Activated CD4-positive, alpha-beta memory T cell treated with anti-CD3 and anti-CD28 coated beads for 36 hours (primary cell): Measurements from ENCODE around the gene AKAP1. TPM values are rescaled to one million over a fixed set of nuclear protein-coding genes. Genes with fewer than 3 reads are reported as not detected.
A peak's percentile ranks its signal among the peaks of the same experiment; 100 is the strongest.

Source experiments
- CTCF ChIA-PET: fragments of 350-600 bp; sonication (Branson Sonifier 250); formaldehyde crosslinking; loops from one replicate; lab custom pipeline; 2021; ENCODE audit warnings: antibody characterized with exemption, inconsistent platforms; lab: Charles Lee
- POLR2A ChIA-PET: fragments of 350-600 bp; sonication (Branson Sonifier 250); formaldehyde crosslinking; loops from one replicate; lab custom pipeline; 2021; ENCODE audit warnings: antibody characterized with exemption; lab: Charles Lee
- DNase-seq: peaks from one replicate; pipeline ENCODE4 v3.0.0-alpha.2; 2020
- H3K27ac Mint-ChIP-seq: one replicate; pipeline ENCODE4 v1.8.0; 2021; ENCODE audit warnings: mixed read lengths
- H3K27me3 Mint-ChIP-seq: one replicate; pipeline ENCODE4 v1.8.0; 2021; ENCODE audit warnings: mixed read lengths
- H3K36me3 Mint-ChIP-seq: one replicate; pipeline ENCODE4 v1.8.0; 2021; ENCODE audit warnings: mixed read lengths
- H3K4me1 Mint-ChIP-seq: one replicate; pipeline ENCODE4 v1.8.0; 2021; ENCODE audit warnings: low read depth, mixed read lengths
- H3K4me3 Mint-ChIP-seq: one replicate; pipeline ENCODE4 v1.8.0; 2021; ENCODE audit warnings: mild to moderate bottlenecking, mixed read lengths
- H3K9me3 Mint-ChIP-seq: one replicate; pipeline ENCODE4 v1.8.0; 2021; ENCODE audit warnings: mixed read lengths
- intact Hi-C: fragments of 100-400 bp; cut with micrococcal nuclease; formaldehyde crosslinking; loops from one replicate; pipeline ENCODE4 v1.15.1; 2023
- total RNA-seq, 2 experiments: library from RNA; stranded (reverse); gene quantifications; one replicate each; pipeline ENCODE4 v1.2.3, GENCODE V29; 2021

AKAP1 gene
- total RNA-seq, 2 experiments from 2014 or later, result 24.5 to 30.8 TPM

DNA sequence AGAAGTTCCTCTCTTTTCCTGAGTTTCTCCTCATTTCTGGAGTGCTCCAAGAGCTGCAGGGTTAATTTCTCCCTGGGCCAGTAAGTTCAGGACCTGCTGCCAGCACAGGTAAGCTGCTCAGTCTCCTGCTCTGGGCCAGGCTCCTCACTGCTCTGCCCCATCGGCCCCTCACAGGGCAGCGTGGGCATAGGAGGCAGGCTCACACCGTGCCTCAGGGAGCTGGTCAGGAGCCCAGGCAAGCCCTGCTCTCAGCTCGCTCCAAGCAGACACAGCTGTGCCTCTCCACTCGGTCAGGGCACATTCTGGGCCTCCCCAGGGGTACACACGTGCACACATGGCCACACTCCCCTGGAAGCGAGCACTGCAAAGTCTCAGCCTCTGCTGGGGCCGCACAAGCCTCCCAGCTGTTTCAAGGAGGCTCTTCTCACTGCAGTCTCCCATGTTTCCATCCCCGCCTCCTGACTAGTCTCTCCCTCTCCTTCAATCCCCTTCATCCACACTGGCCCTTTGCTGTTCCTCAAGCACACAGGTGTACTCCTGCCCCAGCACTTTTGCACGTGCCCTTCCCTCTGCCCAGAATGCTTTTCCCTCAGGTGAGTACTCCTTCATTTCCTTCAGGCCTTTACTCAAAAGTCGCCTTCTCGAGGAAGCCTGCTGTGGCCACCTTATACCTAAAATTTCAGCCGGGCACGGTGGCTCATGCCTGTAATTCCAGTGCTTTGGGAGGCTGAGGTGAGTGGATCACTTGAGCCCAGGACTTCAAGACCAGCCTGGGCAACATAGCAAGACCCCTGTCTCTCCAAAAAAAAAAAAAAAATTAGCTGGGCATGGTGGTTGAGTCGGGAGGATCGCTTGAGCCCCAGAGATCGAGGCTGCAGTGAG lies 53.2 kb downstream of the AKAP1 start:
- no peak for DNase-seq
- ChIA-PET POLR2A (no interaction called here), CTCF (no interaction called here)
- peaks cover 10% of the 10 kb centered on the region for H3K4me1 Mint-ChIP-seq
- H3K36me3 Mint-ChIP-seq, result peaks cover 2% of the 10 kb centered on the region
- intact Hi-C loops, result loop anchor here (10.0 kb wide), 1 partner anchor 697 kb away; no protein-coding TSS in a partner anchor
- H3K27ac Mint-ChIP-seq, result no peak overlapping the region
- no peak overlapping the region for H3K4me3 Mint-ChIP-seq
- H3K9me3 Mint-ChIP-seq, result peaks cover 2% of the 10 kb centered on the region
- peaks cover 6% of the 10 kb centered on the region for H3K27me3 Mint-ChIP-seq

GRCh38 chr17:57138956-57139576 lies 54.0 kb downstream of the AKAP1 start:
- DNase-seq, result peak; percentile 31
- intact Hi-C loops, result loop anchor here (10.0 kb wide), 1 partner anchor 696 kb away; no protein-coding TSS in a partner anchor
- H3K36me3 Mint-ChIP-seq, result peaks cover 2% of the 10 kb centered on the region
- POLR2A ChIA-PET, result no interaction called here
- peaks cover 2% of the 10 kb centered on the region for H3K9me3 Mint-ChIP-seq
- H3K4me1 Mint-ChIP-seq, result peaks cover 10% of the 10 kb centered on the region
- CTCF ChIA-PET, result no interaction called here
- peaks cover 6% of the 10 kb centered on the region for H3K27me3 Mint-ChIP-seq
- no peak overlapping the region for H3K4me3 Mint-ChIP-seq
- H3K27ac Mint-ChIP-seq, result no peak overlapping the region

DNA sequence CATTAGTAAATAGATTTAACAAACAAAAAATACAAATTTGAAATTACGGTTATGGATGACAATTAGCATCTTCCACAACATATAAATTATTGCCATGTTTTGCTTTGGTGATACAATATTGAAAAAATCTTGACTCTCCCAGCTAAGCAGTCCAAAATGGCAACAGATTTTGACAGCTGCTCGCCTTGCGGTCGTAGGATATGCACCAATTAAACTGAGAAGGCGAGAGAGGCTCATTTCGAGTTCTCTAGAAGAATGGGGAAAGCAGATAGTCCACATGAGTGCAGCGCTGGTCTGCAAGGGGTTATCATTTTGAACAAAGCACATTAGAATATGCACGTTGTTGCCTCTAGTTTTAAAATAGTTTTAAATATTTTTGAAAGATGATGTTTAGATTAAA lies 55.3 kb downstream of the AKAP1 start:
- no peak for DNase-seq
- peaks cover 6% of the 10 kb centered on the region for H3K27me3 Mint-ChIP-seq
- H3K4me3 Mint-ChIP-seq, result no peak overlapping the region
- no peak overlapping the region for H3K27ac Mint-ChIP-seq
- peaks cover 2% of the 10 kb centered on the region for H3K36me3 Mint-ChIP-seq
- POLR2A ChIA-PET, result no interaction called here
- intact Hi-C loops, result no loop called here
- CTCF ChIA-PET, result no interaction called here
- H3K9me3 Mint-ChIP-seq, result peaks cover 2% of the 10 kb centered on the region
- peaks cover 10% of the 10 kb centered on the region for H3K4me1 Mint-ChIP-seq

GRCh38 chr17:57142925-57143324 lies 57.9 kb downstream of the AKAP1 start:
- H3K27ac Mint-ChIP-seq, result no peak overlapping the region
- peaks cover 2% of the 10 kb centered on the region for H3K36me3 Mint-ChIP-seq
- H3K4me3 Mint-ChIP-seq, result no peak overlapping the region
- POLR2A ChIA-PET, result interaction anchor here (0.7 kb wide), 1 partner anchor 199 kb away, joined by 3 read pairs; no protein-coding TSS in a partner anchor
- H3K9me3 Mint-ChIP-seq, result peaks cover 2% of the 10 kb centered on the region
- CTCF ChIA-PET, result no interaction called here
- intact Hi-C loops, result no loop called here
- H3K4me1 Mint-ChIP-seq, result no peaks in the 10 kb centered on the region
- DNase-seq, result no peak
- peaks cover 6% of the 10 kb centered on the region for H3K27me3 Mint-ChIP-seq

- DNase-seq, result no peak
- ChIA-PET CTCF (interaction anchor here (1.2 kb wide), 1 partner anchor 100 kb away, joined by 4 read pairs; no protein-coding TSS in a partner anchor), POLR2A (interaction anchor here (0.7 kb wide), 1 partner anchor 198 kb away, joined by 3 read pairs; no protein-coding TSS in a partner anchor)
- intact Hi-C loops, result no loop called here
- no peaks in the 10 kb centered on the region for H3K4me1 Mint-ChIP-seq
- peaks cover 2% of the 10 kb centered on the region for H3K36me3 Mint-ChIP-seq
- H3K9me3 Mint-ChIP-seq, result peaks cover 2% of the 10 kb centered on the region
- H3K27ac Mint-ChIP-seq, result no peak overlapping the region
- peaks cover 4% of the 10 kb centered on the region for H3K27me3 Mint-ChIP-seq
- no peak overlapping the region for H3K4me3 Mint-ChIP-seq
These were observed 58.3 kb downstream of the AKAP1 start for GRCh38 chr17:57143361-57143760.

DNA sequence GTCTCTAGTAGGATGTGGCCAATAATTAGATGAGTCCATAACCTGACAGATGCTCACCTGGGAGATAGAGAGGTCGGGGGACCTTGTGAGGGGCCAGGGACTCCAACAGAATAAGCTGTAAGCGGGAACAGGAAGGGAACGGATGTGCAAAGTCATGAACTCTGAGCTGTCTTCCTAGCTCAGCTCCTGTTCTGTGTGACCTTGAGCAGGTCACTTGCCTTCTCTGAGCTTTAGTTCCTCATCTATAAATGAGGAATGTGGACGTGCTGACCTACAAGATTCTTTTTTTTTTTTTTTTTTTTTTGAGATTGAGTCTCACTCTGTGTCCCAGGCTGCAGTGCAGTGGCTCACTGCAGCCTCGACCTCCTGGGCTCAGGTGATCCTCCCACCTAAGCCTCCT lies 58.9 kb downstream of the AKAP1 start:
- peaks cover 2% of the 10 kb centered on the region for H3K36me3 Mint-ChIP-seq
- H3K4me3 Mint-ChIP-seq, result no peak overlapping the region
- H3K4me1 Mint-ChIP-seq, result no peaks in the 10 kb centered on the region
- H3K9me3 Mint-ChIP-seq, result peaks cover 2% of the 10 kb centered on the region
- POLR2A ChIA-PET, result no interaction called here
- H3K27ac Mint-ChIP-seq, result no peak overlapping the region
- intact Hi-C loops, result no loop called here
- no peak for DNase-seq
- CTCF ChIA-PET, result interaction anchor here (1.2 kb wide), 1 partner anchor 99 kb away, joined by 4 read pairs; no protein-coding TSS in a partner anchor
- H3K27me3 Mint-ChIP-seq, result peaks cover 3% of the 10 kb centered on the region

DNA sequence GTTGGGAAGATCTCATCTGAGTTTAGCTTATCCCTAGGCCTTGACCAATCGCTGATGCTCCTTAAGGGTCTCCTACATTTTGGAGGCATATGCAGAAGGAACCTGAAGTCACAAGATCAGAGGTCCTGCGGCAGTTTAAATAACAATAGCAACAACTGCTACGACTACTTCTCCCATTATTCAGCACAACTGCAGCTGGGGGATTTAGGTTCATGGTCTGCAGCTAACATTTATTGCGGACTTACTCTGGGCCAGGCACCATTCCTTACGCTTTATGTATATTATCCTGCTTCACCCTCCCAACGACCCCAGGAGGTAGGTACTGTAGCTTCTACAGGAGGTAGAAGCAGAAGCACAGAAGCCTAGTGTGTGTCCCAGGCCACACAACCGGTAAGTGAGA lies 59.5 kb downstream of the AKAP1 start:
- DNase-seq, result no peak
- Mint-ChIP-seq H3K9me3 (no peaks in the 10 kb centered on the region), H3K4me1 (no peaks in the 10 kb centered on the region), H3K27ac (no peak overlapping the region), H3K4me3 (no peak overlapping the region), H3K27me3 (peaks cover 3% of the 10 kb centered on the region), H3K36me3 (no peaks in the 10 kb centered on the region)
- intact Hi-C loops, result no loop called here
- ChIA-PET POLR2A (no interaction called here), CTCF (interaction anchor here (1.2 kb wide), 1 partner anchor 99 kb away, joined by 4 read pairs; no protein-coding TSS in a partner anchor)

DNA sequence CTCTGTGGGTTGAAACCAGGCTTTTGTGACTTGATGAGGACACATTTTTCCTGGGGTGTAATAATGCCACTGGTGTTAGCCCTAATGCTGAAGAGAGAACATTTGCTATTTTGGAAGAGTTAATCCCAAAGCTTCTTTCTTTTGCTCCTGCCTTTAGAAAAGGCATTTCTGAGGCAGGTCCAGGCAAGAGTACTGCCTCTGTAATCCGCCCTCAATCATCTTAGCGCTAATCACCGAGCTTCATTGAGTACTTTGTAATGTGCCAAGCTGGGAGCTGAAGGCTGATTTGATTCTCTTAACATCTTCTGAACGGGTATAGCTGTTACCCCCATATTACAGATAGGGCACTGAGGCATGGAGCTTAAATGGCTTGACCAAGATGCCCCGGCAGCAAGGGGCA lies 60.3 kb downstream of the AKAP1 start:
- intact Hi-C loops, result no loop called here
- H3K36me3 Mint-ChIP-seq, result no peaks in the 10 kb centered on the region
- no peaks in the 10 kb centered on the region for H3K9me3 Mint-ChIP-seq
- ChIA-PET POLR2A (no interaction called here), CTCF (interaction anchor here (0.9 to 1.1 kb wide), 3 partner anchors 14 to 638 kb away, joined by 3 to 4 read pairs (median 3); no protein-coding TSS in a partner anchor)
- H3K27ac Mint-ChIP-seq, result no peak overlapping the region
- H3K4me3 Mint-ChIP-seq, result no peak overlapping the region
- no peaks in the 10 kb centered on the region for H3K4me1 Mint-ChIP-seq
- DNase-seq, result no peak
- peaks cover 5% of the 10 kb centered on the region for H3K27me3 Mint-ChIP-seq

DNA sequence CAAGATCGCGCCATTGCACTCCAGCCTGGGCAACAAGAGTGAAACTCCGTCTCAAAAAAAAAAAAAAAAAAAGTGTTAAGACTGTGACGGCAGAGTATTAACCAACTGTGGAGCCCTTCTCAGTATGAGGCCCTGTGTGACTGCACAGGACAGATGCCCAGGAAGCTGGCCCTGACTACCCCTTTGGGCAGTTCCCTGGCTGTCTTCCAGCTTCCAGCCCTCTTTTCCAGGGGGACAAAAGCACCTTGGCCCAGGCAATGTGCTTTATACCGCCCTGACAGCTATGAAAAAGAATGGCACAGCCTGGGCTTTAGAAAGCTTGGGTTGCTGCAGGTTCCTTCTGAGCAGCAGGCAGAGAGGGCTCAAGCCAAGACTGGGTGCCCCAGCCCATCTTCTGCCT lies 61.2 kb downstream of the AKAP1 start:
- ChIA-PET CTCF (interaction anchor here (1.1 kb wide), 1 partner anchor 15 kb away, joined by 4 read pairs; no protein-coding TSS in a partner anchor), POLR2A (no interaction called here)
- no peak for DNase-seq
- Mint-ChIP-seq H3K4me1 (no peaks in the 10 kb centered on the region), H3K36me3 (no peaks in the 10 kb centered on the region), H3K9me3 (no peaks in the 10 kb centered on the region), H3K27me3 (peaks cover 9% of the 10 kb centered on the region), H3K4me3 (no peak overlapping the region), H3K27ac (no peak overlapping the region)
- intact Hi-C loops, result no loop called here

- no peak overlapping the region for H3K27ac Mint-ChIP-seq
- H3K4me1 Mint-ChIP-seq, result no peaks in the 10 kb centered on the region
These were observed 66.8 kb downstream of the AKAP1 start for GRCh38 chr17:57151798-57152197.

DNA sequence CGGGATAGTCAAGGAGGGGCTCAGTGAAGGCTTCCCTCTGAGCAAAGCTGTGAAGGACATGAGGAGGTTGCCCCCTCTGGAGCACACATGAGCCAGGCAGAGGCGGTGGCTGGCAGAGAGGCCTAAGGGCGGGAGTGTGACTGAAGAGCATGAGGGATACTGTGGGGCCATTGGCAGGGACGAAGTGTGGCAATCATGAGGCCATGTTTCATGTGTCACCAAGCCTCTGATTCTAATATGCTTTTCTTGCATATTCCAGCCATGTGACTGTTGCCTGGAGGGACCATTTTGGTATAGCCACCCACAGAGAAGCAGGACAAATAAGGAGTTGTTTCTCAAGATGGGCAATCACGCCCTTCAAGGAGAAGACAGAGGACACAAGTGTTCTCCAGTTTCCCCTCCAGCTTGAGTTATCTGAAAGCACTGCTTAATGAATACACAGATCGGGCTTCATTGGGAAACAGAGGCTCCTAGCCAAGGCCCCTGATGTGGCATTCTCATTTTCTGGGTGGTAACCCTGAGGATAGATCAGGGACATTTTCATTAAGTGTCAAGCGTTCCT lies 68.0 kb downstream of the AKAP1 start:
- no peaks in the 10 kb centered on the region for H3K4me1 Mint-ChIP-seq
- ChIA-PET POLR2A (no interaction called here), CTCF (no interaction called here)
- no peaks in the 10 kb centered on the region for H3K36me3 Mint-ChIP-seq
- no peak overlapping the region for H3K27ac Mint-ChIP-seq
- no peak for DNase-seq
- no peak overlapping the region for H3K4me3 Mint-ChIP-seq
- H3K27me3 Mint-ChIP-seq, result peaks cover 10% of the 10 kb centered on the region
- no peaks in the 10 kb centered on the region for H3K9me3 Mint-ChIP-seq
- intact Hi-C loops, result no loop called here

More at GRCh38 chr17:57151798-57152197, 66.8 kb downstream of the AKAP1 start:
- no peak for DNase-seq
- POLR2A ChIA-PET, result no interaction called here
- Mint-ChIP-seq H3K9me3 (no peaks in the 10 kb centered on the region), H3K36me3 (no peaks in the 10 kb centered on the region), H3K27me3 (peaks cover 10% of the 10 kb centered on the region), H3K4me3 (no peak overlapping the region)
- CTCF ChIA-PET, result no interaction called here
- intact Hi-C loops, result no loop called here

- no peak for DNase-seq
- H3K9me3 Mint-ChIP-seq, result no peaks in the 10 kb centered on the region
- no peak overlapping the region for H3K4me3 Mint-ChIP-seq
- H3K27ac Mint-ChIP-seq, result no peak overlapping the region
- H3K27me3 Mint-ChIP-seq, result peaks cover 13% of the 10 kb centered on the region
- no peaks in the 10 kb centered on the region for H3K4me1 Mint-ChIP-seq
- CTCF ChIA-PET, result no interaction called here
- intact Hi-C loops, result no loop called here
- POLR2A ChIA-PET, result no interaction called here
- no peaks in the 10 kb centered on the region for H3K36me3 Mint-ChIP-seq
These were observed 69.9 kb downstream of the AKAP1 start for GRCh38 chr17:57154921-57155320.
